GM12878 (cell line): ENCODE results near the gene ITGB3BP. TPM values are rescaled to one million over a fixed set of nuclear protein-coding genes. Genes with fewer than 3 reads are reported as not detected.

ENCODE experiments used
- ASH2L ChIP-seq: fragments of 300-600, 200-600 bp; sonication (generic); IDR thresholded peaks from 2 replicates; pipeline ENCODE4 v1.6.1; 2017; ENCODE audit warnings: low read depth, mild to moderate bottlenecking, borderline replicate concordance
- CBX3 ChIP-seq: fragments of 200-600 bp; sonication (generic); IDR thresholded peaks from 2 replicates; pipeline ENCODE4 v1.6.1; 2016; ENCODE audit warnings: low read depth, borderline replicate concordance
- EZH2 ChIP-seq: IDR thresholded peaks from 2 replicates; pipeline ENCODE4 v1.6.1; 2012; ENCODE audit warnings: low read depth, mild to moderate bottlenecking, control low read depth, inconsistent platforms, low read length, borderline replicate concordance; ENCODE audit not compliant: control insufficient read depth
- GATAD2B ChIP-seq: fragments of 450-650 bp; conservative IDR thresholded peaks from 2 replicates; pipeline ENCODE4 v1.6.1; 2017; ENCODE audit warnings: low read depth, mild to moderate bottlenecking, moderate library complexity
- HDGF ChIP-seq: fragments of 450-650 bp; IDR thresholded peaks from 2 replicates; pipeline ENCODE4 v1.6.1; 2016; ENCODE audit warnings: antibody characterized with exemption
- MYB ChIP-seq: fragments of 150-350 bp; IDR thresholded peaks from 2 replicates; pipeline ENCODE4 v1.6.1; 2014; ENCODE audit warnings: mild to moderate bottlenecking, low read depth, low read length, borderline replicate concordance
- NFYA ChIP-seq: IDR thresholded peaks from 2 replicates; pipeline ENCODE4 v1.6.1; 2011; ENCODE audit warnings: low read depth, mild to moderate bottlenecking, low read length, improper control_type of control experiment, borderline replicate concordance
- NRF1 ChIP-seq: conservative IDR thresholded peaks from 2 replicates; pipeline ENCODE4 v1.6.1; 2011; ENCODE audit warnings: mild to moderate bottlenecking, low read depth, low read length, improper control_type of control experiment
- PKNOX1 ChIP-seq: fragments of 450-650 bp; IDR thresholded peaks from 2 replicates; pipeline ENCODE4 v1.6.1; 2016; ENCODE audit warnings: mild to moderate bottlenecking
- POLR2AphosphoS5 ChIP-seq: IDR thresholded peaks from 2 replicates; pipeline ENCODE4 v1.6.1; 2011; ENCODE audit warnings: mild to moderate bottlenecking, low read length, inconsistent platforms
- SIX5 ChIP-seq: IDR thresholded peaks from 2 replicates; pipeline ENCODE4 v1.6.1; 2011; ENCODE audit warnings: mild to moderate bottlenecking, low read depth, low read length, moderate library complexity; ENCODE audit not compliant: severe bottlenecking
- SMAD1 ChIP-seq: fragments of 450-650 bp; IDR thresholded peaks from 2 replicates; pipeline ENCODE4 v1.6.1; 2018; ENCODE audit warnings: mild to moderate bottlenecking, low read depth; ENCODE audit not compliant: partially characterized antibody
- SMC3 ChIP-seq: IDR thresholded peaks from 2 replicates; pipeline ENCODE4 v1.6.1; 2011; ENCODE audit warnings: low read length, improper control_type of control experiment, borderline replicate concordance
- SP1 ChIP-seq: IDR thresholded peaks from one replicate; pipeline ENCODE4 v1.6.1; 2011; ENCODE audit warnings: low read depth, low read length
- TCF3 ChIP-seq: IDR thresholded peaks from 2 replicates; pipeline ENCODE4 v1.6.1; 2012; ENCODE audit warnings: low read depth, mild to moderate bottlenecking, low read length, borderline replicate concordance; ENCODE audit not compliant: insufficient read depth
- ZBTB40 ChIP-seq: fragments of 450-650 bp; IDR thresholded peaks from 2 replicates; pipeline ENCODE4 v1.6.1; 2016; ENCODE audit warnings: mild to moderate bottlenecking, moderate library complexity, borderline replicate concordance
- polyA plus RNA-seq, 11 experiments: library from polyadenylated mRNA; depleted of rRNA in 4 of 11; unstranded in 6 of 11; stranded (reverse) in 5 of 11; fragments of >200 nt; fragmentation: Nextera tagmentation in 4 of 11; fragmentation: Illumina TruSeq in 1 of 11; extraction: Ambion mirVana in 4 of 11; extraction: Trizol in 1 of 11; gene quantifications; 1 replicate in 1 of 11; 2 replicates in 10 of 11; pipeline versions ENCODE4 v1.2.1 to v1.2.3, GENCODE V29; 2011 to 2016; ENCODE audit warnings: inconsistent platforms in 2 of 11, missing spikeins in 2 of 11, low read depth in 1 of 11
- total RNA-seq, 4 experiments: library from RNA; depleted of rRNA in 3 of 4; stranded (reverse); fragments of >200 nt in 3 of 4; fragmentation: Illumina TruSeq in 1 of 4; extraction: Trizol in 1 of 4; gene quantifications; 2 replicates each; pipeline versions ENCODE4 v1.2.1 to v1.2.3, GENCODE V29; 2013 to 2021
- TF ChIP-seq, protein P1 (sequence below): fragments of 450-650 bp; IDR thresholded peaks from 2 replicates; pipeline ENCODE4 v1.6.1; 2018; ENCODE audit warnings: borderline replicate concordance, mild to moderate bottlenecking; ENCODE audit not compliant: partially characterized antibody
- TF ChIP-seq, protein P2 (sequence below): fragments of 450-650 bp; formaldehyde crosslinking; IDR thresholded peaks from 2 replicates; pipeline ENCODE4 v1.4.0; 2022; ENCODE audit warnings: mild to moderate bottlenecking, moderate library complexity

The ITGB3BP gene
- total and polyA plus RNA-seq, 10 of the 15 experiments (the other 5 are each of a cell fraction or from before 2014, with no cell fraction given): 39.2 to 86.2 (median 61.8) TPM

DNA sequence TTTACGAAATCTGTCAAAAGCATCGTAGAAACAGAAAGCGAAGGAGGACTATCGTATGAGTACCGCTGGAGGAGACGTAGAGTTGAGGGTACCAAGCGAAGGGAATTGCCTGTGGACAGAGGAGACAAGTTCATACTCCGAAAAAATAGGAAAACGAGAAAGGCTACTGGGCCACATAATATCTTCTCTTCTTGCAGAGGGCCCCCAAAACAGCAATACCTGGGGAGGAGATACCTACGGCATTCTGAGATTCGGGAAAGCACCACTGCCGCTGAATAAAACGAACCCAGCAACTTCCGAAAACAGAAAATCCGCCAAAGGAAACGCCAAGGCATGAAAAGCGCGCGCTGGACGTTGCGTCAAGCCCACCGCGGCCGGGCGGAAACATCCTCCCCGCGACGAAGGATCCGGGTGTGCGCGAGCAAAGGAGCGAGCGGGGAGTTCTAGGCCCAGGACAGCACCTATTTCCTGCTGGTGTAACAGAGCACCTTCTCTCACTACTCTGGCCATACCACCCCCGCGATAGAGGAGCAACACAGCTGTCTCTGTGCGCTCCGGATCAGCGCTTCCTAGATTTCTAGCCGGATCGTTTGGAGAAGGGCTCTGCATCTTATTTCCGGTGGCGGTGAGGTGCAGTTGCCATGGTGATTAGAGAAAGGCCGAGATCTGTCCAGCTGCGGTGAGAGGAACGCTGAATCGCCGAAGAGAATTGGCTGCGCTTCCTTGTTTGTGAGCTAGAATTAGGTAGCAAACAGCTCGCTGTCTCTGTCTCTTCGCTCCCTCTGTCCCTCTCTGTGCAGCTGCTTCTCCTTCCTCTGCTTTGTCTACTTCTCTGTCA lies at the start of gene ITGB3BP, which contains the start of gene EFCAB7 (continued):
- TF ChIP-seq, protein P1, sequence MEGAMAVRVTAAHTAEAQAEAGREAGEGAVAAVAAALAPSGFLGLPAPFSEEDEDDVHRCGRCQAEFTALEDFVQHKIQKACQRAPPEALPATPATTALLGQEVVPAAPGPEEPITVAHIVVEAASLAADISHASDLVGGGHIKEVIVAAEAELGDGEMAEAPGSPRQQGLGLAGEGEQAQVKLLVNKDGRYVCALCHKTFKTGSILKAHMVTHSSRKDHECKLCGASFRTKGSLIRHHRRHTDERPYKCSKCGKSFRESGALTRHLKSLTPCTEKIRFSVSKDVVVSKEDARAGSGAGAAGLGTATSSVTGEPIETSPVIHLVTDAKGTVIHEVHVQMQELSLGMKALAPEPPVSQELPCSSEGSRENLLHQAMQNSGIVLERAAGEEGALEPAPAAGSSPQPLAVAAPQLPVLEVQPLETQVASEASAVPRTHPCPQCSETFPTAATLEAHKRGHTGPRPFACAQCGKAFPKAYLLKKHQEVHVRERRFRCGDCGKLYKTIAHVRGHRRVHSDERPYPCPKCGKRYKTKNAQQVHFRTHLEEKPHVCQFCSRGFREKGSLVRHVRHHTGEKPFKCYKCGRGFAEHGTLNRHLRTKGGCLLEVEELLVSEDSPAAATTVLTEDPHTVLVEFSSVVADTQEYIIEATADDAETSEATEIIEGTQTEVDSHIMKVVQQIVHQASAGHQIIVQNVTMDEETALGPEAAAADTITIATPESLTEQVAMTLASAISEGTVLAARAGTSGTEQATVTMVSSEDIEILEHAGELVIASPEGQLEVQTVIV: peak; percentile 96
- no peak for TF ChIP-seq MYB
- TF ChIP-seq NRF1: no peak
- no peak for TF ChIP-seq CBX3
- TF ChIP-seq, protein P2, sequence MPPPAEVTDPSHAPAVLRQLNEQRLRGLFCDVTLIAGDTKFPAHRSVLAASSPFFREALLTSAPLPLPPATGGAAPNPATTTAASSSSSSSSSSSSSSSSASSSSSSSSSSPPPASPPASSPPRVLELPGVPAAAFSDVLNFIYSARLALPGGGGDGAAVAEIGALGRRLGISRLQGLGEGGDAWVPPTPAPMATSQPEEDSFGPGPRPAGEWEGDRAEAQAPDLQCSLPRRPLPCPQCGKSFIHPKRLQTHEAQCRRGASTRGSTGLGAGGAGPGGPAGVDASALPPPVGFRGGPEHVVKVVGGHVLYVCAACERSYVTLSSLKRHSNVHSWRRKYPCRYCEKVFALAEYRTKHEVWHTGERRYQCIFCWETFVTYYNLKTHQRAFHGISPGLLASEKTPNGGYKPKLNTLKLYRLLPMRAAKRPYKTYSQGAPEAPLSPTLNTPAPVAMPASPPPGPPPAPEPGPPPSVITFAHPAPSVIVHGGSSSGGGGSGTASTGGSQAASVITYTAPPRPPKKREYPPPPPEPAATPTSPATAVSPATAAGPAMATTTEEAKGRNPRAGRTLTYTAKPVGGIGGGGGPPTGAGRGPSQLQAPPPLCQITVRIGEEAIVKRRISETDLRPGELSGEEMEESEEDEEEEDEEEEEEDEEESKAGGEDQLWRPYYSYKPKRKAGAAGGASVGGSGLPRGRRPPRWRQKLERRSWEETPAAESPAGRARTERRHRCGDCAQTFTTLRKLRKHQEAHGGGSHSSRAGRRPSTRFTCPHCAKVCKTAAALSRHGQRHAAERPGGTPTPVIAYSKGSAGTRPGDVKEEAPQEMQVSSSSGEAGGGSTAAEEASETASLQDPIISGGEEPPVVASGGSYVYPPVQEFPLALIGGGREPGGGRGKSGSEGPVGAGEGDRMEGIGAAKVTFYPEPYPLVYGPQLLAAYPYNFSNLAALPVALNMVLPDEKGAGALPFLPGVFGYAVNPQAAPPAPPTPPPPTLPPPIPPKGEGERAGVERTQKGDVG: no peak
- no peak for TF ChIP-seq SMC3
- 0 out of 2 replicates have a peak, but pooled peaks have one; percentile 47 for TF ChIP-seq HDGF
- TF ChIP-seq SMAD1: peak; percentile 35
- TF ChIP-seq TCF3: 0 out of 2 replicates have a peak, but pooled peaks have one; percentile 43
- TF ChIP-seq POLR2AphosphoS5: peak; percentile 91
- peak; percentile 69 for TF ChIP-seq ASH2L
- TF ChIP-seq ZBTB40: peak; percentile 100
- TF ChIP-seq PKNOX1: peak; percentile 81
- peak; percentile 45 for TF ChIP-seq SP1
- TF ChIP-seq GATAD2B: peak; percentile 90
- no peak for TF ChIP-seq NFYA
- no peak for TF ChIP-seq EZH2
- peak; percentile 40 for TF ChIP-seq SIX5
